Tibial nerve (tissue), 3 donors: ENCODE measurements around the gene ULBP1.

Experiments
- CTCF ChIP-seq, 5 experiments: fragments of 200-600 bp in 3 of 5; fragments of 450-650 bp in 2 of 5; sonication (generic) in 3 of 5; IDR thresholded peaks; one replicate each; pipeline ENCODE4 v1.5.1; 2016 to 2019; ENCODE audit warnings: antibody characterized with exemption in 5 of 5, mild to moderate bottlenecking in 3 of 5, moderate library complexity in 2 of 5
- POLR2A ChIP-seq, 2 donors: fragments of 450-650 bp; IDR thresholded peaks; one replicate each; pipeline ENCODE4 v1.6.1; 2017; ENCODE audit warnings: antibody characterized with exemption in 2 of 2, mild to moderate bottlenecking in 2 of 2, moderate library complexity in 2 of 2

- TF ChIP-seq POLR2A (IDR thresholded peaks at IDR 0.05) (no peak), CTCF (IDR thresholded peaks at IDR 0.05) (no peak)
Measured at GRCh38 chr6:149922642-149923326, 41.0 kb upstream of the ULBP1 start, which contains the start of gene RAET1G.
